ENCODE data around the gene ARL6IP1. TPM values are rescaled to one million over a fixed set of nuclear protein-coding genes. Genes with fewer than 3 reads are reported as not detected.
A peak's percentile ranks its signal among the peaks of the same experiment; 100 is the strongest.

The ARL6IP1 gene
- total RNA-seq (2012; rRNA removed) = 190 and 614 TPM in 2 replicates
- 69.6 and 78.1 TPM in 2 replicates for polyA plus RNA-seq (2012; rRNA removed)
- 35.9 and 128 TPM in 2 replicates for polyA plus RNA-seq (2012; cell fraction: cytosol; rRNA removed)
- 10.2 and 36.5 TPM in 2 replicates for polyA plus RNA-seq (2012; cell fraction: nucleus; rRNA removed; ENCODE audit: low replicate concordance)
- Bru-seq, nascent RNA = percentile 90 among the genes with signal in this experiment
- percentile 99 among the genes with signal in this experiment for BruChase-seq, experiment 1, labeled RNA remaining after a 6-hour chase
- percentile 99 among the genes with signal in this experiment for BruChase-seq, experiment 2, labeled RNA remaining after a 2-hour chase
- long read RNA-seq, transcript ARL6IP1-201 (6 exons, 2,409 nt) = major isoform, 139 of 167 reads
- long read RNA-seq, partial matches to known transcripts = 24 of 167 reads
- long read RNA-seq, other reads (novel, unspliced or antisense) = 2 of 167 reads

DNA sequence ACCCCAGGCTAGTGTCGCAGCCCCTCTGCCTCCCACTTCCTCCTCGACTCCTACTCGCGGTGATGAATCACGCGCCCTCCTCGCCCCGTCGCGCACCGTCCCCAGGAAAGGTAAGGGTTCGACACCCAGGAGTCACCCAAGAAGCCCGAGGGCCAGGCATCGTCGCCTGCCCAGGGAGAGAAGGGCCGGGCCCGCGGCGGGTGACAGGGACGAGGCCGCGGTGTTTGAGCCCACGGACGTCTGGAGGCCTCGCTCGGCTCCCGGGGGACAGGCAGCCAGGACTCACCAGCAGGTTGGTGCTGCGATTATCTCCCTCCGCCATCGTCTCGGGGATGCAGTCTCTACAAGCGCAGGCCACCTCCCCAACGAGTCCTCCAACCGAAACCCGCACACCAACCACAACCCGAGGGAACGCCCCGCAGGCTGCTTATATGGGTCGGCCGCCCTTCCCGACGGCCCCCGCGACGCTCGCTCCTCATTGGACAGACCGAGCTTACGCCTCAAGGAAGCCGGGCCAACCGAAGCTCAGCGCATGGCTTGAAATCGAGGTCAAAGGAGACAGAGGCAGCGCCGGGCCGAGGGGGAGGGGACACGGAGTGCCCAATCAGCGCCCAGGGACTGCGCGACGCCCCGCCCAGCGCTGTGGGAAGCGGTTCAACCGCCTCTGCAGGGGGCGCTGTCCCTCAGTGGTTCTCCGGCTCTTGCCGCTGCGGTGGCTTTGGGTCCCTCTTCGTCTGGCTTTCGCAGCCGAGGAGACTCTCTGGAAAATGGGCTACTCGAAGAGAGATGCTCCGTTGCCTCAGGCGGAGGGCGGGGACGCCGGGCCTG is at the start of gene ARL6IP1:
Gene ARL6IP1, minus strand, starts transcription at position 405 of the 828 bp plus-strand sequence. Its CDS starts 83 bp downstream, at position 322.
- 0 out of 2 replicates have a peak within 1 kb of the TSS, but pooled peaks have one; percentile 17 for H2BK120ac ChIP-seq (ENCODE audit: low read depth, low read length)
- no peaks in the 10 kb centered on the region for H3K9me1 ChIP-seq (ENCODE audit: insufficient read depth, low read length)
- H2BK20ac ChIP-seq (ENCODE audit: low read depth, low read length) = no peak within 1 kb of the TSS
- H2BK5ac ChIP-seq (ENCODE audit: low read depth, low read length, poor library complexity, severe bottlenecking) = peak within 1 kb of the TSS; percentile 64
- peak within 1 kb of the TSS; percentile 5; the same call in 1 of the 2 replicates for H3K18ac ChIP-seq (ENCODE audit: low read depth, low read length)
- H2AK5ac ChIP-seq (ENCODE audit: low read depth, low read length) = peak within 1 kb of the TSS; percentile 65; the same call in 1 of the 2 replicates
- CTCF ChIA-PET = interaction anchor here (0.6 to 1.5 kb wide), 11 partner anchors 9 to 172 kb away, joined by 3 to 9 read pairs (median 4); partner anchors contain the start of gene RPS15A
- no peaks in the 10 kb centered on the region for H3K27me3 ChIP-seq (ENCODE audit: control insufficient read depth, insufficient read depth, low read length)
- H3K36me3 ChIP-seq (ENCODE audit: control insufficient read depth, insufficient read depth, low read length) = no peaks in the 10 kb centered on the region
- WGBS, 2 experiments (ENCODE audit: extremely low coverage in 2 of 2, insufficient read length in 1 of 2) = 0% methylated on average over 56 of the region's 77 CpGs; no CpG with 5 or more reads in 1 of the 2 experiments
- peak within 1 kb of the TSS; percentile 83 for H3K14ac ChIP-seq (replicated peaks; ENCODE audit: low read depth, low read length)
- H2AK9ac ChIP-seq (replicated peaks; ENCODE audit: low read depth, low read length, poor library complexity) = peak within 1 kb of the TSS; percentile 94
- H3K9me3 ChIP-seq (ENCODE audit: control insufficient read depth, insufficient read depth, low read length) = no peaks in the 10 kb centered on the region
- H3K4me1 ChIP-seq (ENCODE audit: control insufficient read depth, insufficient read depth, low read length) = peaks cover 2% of the 10 kb centered on the region
- peak within 1 kb of the TSS; percentile 70 for H3K4me3 ChIP-seq (ENCODE audit: insufficient read depth, low read depth, low read length)
- H3K4me2 ChIP-seq (ENCODE audit: low read depth, low read length) = peak within 1 kb of the TSS; percentile 92
- in situ Hi-C loops (cut with MboI; ENCODE audit: low sequenced_read_pairs) = no loop called here
- POLR2A ChIA-PET (ENCODE audit: unreplicated experiment) = interaction anchor here (0.5 to 1.0 kb wide), 7 partner anchors 11 to 1286 kb away, joined by 3 to 8 read pairs (median 4); partner anchors contain the start of gene RPS15A
- peak within 1 kb of the TSS; percentile 62 for H3K9ac ChIP-seq (ENCODE audit: low read depth, low read length)
- H4K20me1 ChIP-seq (ENCODE audit: insufficient read depth, low read length) = peaks cover 18% of the 10 kb centered on the region; the same call in 1 of the 2 replicates
- peak within 1 kb of the TSS; percentile 77 for H3K56ac ChIP-seq (ENCODE audit: extremely low read depth, insufficient read depth, low read length)
- dilution Hi-C loops (cut with HindIII; ENCODE audit: low sequenced_read_pairs, unreplicated experiment) = no loop called here
- H4K8ac ChIP-seq (ENCODE audit: low read depth in 2 of 2, low read length in 2 of 2) = peak within 1 kb of the TSS; percentile 89 to 94
- H2AFZ ChIP-seq (replicated peaks; ENCODE audit: low read length, poor library complexity) = peak within 1 kb of the TSS; percentile 95
- peak within 1 kb of the TSS; percentile 74 for H3K23ac ChIP-seq (ENCODE audit: low read depth, low read length)
- H2BK15ac ChIP-seq (ENCODE audit: low read depth, low read length) = no peak within 1 kb of the TSS
- ATAC-seq (ENCODE audit: low read depth) = peak; percentile 97
- no TSS peak for BruUV-seq (replicated peaks)
- H4K5ac ChIP-seq (ENCODE audit: low read depth, low read length) = peak within 1 kb of the TSS; percentile 47
- H3K4ac ChIP-seq (ENCODE audit: low read depth, low read length) = peak within 1 kb of the TSS; percentile 72
- DNase-seq = peak; percentile 99
- H3K27ac ChIP-seq (ENCODE audit: insufficient read depth, low read length) = peak within 1 kb of the TSS; percentile 67
- intact Hi-C loops (cut with micrococcal nuclease) = loop anchor here (1.0 to 10.0 kb wide), 2 partner anchors 168 to 263 kb away; partner anchors contain the start of gene COQ7
- H3K79me1 ChIP-seq (ENCODE audit: low read depth in 1 of 2, low read length in 2 of 2) = peaks cover 3 to 9% of the 10 kb centered on the region in 2 experiments; a peak in 2 of 4 replicates
- peak within 1 kb of the TSS; percentile 65 for H4K91ac ChIP-seq (ENCODE audit: insufficient read depth, low read depth, low read length)
- TF ChIP-seq, protein P1, sequence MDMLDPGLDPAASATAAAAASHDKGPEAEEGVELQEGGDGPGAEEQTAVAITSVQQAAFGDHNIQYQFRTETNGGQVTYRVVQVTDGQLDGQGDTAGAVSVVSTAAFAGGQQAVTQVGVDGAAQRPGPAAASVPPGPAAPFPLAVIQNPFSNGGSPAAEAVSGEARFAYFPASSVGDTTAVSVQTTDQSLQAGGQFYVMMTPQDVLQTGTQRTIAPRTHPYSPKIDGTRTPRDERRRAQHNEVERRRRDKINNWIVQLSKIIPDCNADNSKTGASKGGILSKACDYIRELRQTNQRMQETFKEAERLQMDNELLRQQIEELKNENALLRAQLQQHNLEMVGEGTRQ (IDR thresholded peaks at IDR 0.05; ENCODE audit: low read depth, low read length) = 0 out of 2 replicates have a peak, but pooled peaks have one; percentile 10
- TF ChIP-seq FOS (IDR thresholded peaks at IDR 0.05; ENCODE audit: low read depth, low read length) = no peak; the same call in 1 of the 2 replicates
- no peak for TF ChIP-seq RCOR1 (IDR thresholded peaks at IDR 0.05; ENCODE audit: insufficient replicate concordance, low read length)
- TF ChIP-seq, protein P2, sequence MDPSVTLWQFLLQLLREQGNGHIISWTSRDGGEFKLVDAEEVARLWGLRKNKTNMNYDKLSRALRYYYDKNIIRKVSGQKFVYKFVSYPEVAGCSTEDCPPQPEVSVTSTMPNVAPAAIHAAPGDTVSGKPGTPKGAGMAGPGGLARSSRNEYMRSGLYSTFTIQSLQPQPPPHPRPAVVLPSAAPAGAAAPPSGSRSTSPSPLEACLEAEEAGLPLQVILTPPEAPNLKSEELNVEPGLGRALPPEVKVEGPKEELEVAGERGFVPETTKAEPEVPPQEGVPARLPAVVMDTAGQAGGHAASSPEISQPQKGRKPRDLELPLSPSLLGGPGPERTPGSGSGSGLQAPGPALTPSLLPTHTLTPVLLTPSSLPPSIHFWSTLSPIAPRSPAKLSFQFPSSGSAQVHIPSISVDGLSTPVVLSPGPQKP (IDR thresholded peaks at IDR 0.05; ENCODE audit: borderline replicate concordance, low read depth, low read length) = no peak
- TF ChIP-seq POLR2A (IDR thresholded peaks at IDR 0.05; ENCODE audit: low read depth, low read length) = peak; percentile 100
- peak; percentile 75 for TF ChIP-seq MXI1 (IDR thresholded peaks at IDR 0.05; ENCODE audit: borderline replicate concordance, low read depth, low read length)
- peak; percentile 86; the same call in 1 of the 2 replicates for TF ChIP-seq MAZ (IDR thresholded peaks at IDR 0.05; ENCODE audit: borderline replicate concordance, low read depth, low read length)
- peak; percentile 32; the same call in 1 of the 2 replicates for TF ChIP-seq CHD1 (IDR thresholded peaks at IDR 0.05; ENCODE audit: low read depth, low read length)
- TF ChIP-seq RAD21 (IDR thresholded peaks at IDR 0.05; ENCODE audit: low read length) = peak; percentile 49
- no peak for TF ChIP-seq BHLHE40 (IDR thresholded peaks at IDR 0.05; ENCODE audit: low read depth, low read length)
- TF ChIP-seq MAFK (IDR thresholded peaks at IDR 0.05; ENCODE audit: low read depth, low read length) = no peak
- TF ChIP-seq RFX5 (IDR thresholded peaks at IDR 0.05; ENCODE audit: low read depth, low read length) = no peak
- no peak for TF ChIP-seq NFE2L2 (IDR thresholded peaks at IDR 0.05; ENCODE audit: low read depth, low read length)
